ENCODE measurements around the gene CALB2.

Gene CALB2

DNA sequence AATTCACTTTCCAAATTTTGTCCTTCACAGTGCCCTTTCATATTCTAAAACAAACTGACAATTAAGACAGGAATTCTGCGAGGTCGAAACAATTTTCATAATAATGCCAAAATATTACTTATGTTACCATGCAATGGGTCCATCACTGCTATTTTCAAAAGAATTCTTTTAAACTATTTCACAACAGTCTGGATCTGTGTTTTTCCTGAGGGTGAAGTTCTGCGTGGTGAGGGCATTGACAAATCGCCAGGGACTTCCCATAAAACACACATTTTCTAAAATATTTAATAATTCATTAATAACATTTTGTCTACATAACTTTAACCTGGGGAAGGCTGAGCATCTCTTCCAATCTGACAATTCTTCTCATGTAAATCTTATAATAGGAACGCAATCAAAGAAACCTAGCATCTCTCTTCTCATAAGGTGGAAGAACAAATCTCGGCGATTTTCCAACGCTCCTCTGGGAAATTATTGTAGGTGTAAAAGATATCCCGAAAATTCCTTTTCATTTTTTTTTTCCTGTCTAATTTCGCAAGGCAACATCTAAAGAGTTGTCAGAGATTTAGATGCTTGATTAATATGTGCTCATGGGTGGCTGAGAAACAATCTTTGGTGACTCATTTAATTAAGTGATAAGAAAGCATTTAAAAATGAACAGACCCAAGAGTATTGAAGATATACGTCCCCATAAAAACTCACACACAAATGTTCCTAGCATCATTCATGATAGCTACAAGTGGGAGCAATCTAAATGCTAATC, 41.5 kb downstream of the CALB2 start:
- DNase-seq: no peak

DNA sequence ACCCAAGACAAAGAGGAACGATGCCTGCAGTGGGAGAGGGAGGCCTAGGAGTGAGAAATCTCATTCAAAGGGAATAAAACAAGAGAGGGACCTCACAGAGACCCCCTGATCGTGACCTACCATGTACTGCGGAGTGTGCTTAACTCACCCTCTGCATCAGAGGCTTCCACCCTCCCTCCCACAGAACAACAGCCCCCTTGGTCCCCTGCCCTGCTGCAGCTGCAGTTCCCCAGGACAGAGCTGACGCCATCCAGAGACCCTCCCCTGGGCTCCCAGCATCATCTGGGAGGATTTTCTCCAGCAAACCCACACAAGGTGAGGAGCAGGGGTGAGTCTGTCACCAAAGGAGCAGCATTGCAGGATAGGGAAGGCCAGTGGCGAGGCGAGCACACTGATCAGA, 43.5 kb downstream of the CALB2 start:
- DNase-seq: no peak

DNA sequence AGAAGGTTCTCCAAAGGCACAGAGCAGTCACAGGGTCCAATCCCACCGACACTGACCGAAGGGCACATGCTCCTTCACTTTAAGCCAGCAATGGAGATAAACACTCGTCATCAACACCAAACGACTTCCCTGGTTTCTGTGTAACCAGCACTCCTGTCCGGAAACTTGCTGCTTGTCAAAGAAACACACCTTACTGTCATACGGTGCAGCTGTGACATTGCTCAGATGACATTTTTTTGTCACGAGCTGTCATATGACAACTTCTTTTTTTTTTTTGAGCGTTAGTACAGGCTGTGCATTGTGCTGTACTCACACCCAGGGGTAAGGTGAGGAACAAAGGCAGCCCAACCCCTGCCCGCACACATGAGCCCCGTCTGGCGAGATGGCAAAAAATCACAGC, 44.2 kb downstream of the CALB2 start:
- no peak for DNase-seq

DNA sequence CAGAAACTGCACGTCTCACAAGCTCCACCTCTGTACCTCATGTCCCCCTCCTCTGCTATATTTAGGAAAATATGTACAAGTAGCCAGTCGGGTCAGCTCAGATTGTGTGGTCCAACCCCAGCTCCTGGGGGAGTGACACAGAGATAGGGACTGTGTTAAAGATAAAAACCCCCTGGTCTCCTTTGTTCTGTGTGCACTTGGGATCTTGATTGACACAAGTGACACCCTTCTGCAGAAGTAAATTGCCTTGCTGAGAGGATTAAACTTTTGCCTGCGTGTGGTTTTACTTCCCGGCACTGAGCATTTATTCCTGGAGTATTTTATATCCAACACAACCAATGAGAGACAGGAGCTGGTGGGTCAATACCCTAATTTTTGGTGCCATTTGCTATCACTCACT, 45.8 kb downstream of the CALB2 start:
- DNase-seq: no peak

DNA sequence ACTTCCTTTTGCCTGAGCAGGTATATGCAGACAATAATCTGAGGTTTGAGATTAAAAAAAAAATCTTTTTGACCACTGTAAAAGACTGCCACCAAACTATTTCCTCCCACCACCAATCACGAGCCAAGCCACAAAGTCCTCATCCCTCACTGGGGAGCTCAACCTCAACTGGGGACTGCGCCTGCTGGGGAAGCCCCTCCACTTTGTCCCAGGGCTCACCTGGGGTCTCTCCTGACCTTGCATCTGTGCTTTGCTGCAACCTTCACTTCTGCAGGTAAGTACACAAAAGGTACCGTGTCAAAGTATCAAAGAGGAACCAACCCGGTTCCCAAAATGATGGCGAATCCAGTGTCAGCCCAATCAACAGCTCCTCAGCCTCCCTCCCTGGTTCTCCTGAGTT, 47.8 kb downstream of the CALB2 start:
- no peak for DNase-seq

DNA sequence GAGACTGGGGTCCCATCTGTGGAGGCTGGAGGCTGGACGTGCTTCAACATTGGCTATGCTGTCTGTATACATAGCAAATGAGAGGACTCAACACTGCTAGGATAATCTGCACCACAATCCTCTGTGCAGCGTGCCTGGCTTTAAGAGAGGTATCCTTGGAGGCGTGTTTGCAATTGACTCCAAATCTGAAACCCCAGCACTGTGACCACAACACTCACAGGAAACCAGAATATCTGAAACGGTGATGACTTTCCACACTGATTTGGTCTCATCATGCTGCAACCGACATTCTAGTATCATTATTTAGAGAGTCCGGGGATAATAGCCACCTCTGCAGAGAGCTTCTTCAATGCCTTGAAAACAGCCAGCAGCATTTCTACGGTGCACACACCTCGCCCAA, 48.2 kb downstream of the CALB2 start:
- DNase-seq: no peak

DNA sequence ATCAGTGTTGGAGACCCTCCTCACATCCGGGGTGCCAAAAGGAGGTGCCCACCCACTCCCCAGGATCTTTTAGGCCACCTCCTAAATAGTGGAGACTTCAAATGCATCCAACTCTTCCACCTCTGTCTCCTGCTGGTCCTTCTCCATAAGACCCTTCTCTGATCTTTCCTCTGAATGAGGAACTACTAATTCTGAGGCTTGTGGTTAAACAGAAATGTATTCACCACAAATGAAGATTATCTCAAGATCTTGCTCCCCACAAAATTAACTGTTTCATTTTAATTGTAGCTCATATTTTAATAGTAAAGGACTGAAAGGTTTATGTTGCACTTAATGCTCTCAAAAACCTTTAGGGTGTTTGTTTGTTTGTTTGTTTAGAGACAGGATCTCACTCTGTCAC, 49.2 kb downstream of the CALB2 start:
- no peak for DNase-seq

DNA sequence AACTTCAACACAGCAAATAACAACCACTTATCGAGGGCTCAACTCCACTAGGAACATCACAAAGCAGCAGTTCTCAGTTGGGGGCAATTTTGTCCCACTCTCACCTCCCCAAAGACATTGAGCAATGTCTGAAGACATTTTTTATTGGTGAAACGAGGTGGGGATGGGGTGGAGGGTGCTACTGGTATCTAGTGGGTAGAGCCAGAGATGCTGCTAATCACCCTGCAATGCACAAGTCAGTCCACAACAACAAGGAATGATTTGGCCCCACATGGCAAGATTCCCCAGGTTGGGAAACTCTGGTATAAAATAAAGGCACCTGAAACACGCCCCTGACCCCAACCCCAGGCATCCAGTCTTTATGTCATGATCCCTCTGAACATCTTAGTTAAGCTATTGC, 50.0 kb downstream of the CALB2 start:
- no peak for DNase-seq

DNA sequence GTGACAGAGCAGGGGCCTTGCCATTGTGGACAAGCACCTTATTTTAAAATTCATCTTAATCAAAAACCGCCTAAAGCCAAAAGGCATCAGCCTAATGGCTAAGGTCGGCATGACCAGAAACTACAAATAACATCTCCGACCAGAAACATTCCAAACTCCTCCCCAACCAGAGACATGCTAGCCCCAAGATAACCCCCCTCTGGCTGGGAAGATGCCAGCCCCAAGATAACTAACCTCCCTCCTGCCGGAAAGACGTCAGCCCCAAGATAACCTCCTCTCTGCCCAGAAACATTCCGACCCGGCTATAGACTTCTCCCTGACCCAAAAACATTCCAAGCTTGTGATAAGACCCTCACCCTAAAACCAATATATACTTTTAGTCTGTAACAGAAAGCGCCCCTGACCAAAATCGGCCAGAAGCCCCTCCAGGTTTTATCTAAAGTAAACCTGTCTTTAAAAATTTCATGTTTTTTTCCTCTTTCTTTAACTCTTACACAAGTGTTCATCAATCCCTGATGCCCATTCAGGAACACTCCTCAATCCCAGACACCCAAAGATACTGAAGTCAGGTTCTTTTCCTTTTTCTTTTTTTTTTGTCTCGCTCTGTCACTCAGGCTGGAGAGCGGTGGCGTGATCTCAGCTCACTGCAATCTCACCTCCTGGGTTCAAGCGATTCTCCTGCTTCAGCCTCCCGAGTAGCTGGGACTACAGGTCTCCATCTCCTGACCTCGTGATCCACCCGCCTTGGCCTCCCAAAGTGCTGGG, 50.7 kb downstream of the CALB2 start:
- DNase-seq: no peak

DNA sequence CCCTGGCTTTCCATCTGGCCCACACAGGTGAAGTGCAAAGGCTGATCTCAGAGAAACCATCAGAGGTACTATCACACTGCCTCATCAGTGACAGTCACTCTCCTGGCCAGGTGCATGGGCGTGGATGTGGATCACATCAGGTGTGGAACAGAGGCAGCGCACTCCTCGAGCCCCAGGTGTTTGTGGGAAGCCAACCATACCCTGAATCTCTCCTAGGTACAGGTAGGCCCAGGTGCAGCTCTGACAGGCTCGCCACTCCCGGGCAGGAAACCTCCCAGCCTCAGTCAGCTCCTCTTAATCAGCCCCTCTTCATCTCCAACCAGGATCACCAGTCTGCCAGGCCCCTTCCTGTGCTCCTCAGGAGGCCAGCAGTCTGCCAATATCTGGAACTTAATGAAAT, 51.6 kb downstream of the CALB2 start:
- DNase-seq: no peak

DNA sequence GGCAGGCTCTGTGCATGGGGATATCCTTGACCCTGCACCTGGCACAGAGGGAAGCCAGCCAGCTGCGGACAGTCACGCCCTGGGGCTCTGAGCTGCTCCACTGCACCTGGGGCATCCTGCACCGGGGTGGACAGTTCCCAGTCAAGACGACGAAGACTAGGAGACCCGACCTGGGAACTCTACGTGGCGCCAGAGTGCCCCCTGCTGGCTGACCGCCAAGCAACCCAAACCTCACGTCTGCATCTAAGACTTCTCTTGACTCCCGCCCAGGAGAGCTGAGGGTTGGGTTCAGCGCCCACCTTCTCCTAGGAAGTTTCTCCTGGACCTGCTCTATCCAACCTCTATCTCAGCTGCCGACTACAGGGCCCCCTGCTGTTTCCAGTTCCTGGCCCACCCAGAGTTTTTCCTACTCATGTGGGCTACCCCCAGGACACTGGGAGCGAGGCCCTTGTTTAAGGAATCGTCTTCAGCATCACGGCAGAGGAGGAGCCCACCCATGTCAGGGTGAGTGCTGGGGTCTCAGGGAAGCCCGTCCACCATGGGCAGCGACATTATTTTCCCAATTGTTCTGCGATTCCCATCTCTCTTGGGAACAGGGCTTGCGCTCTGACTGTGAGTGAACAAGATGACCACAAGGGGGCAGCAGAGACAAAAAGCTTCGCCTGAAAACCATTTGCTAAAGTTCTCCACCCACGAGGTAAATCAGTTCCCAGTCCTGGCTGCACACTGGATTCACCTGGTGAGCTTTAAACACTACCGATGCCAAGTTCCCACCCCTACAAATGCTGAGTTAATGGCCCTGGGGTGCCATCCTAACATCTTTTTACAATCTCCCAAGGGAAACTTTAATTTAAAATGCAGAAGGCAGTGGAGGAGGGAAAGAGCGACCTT, 54.0 kb downstream of the CALB2 start:
- peak; percentile 42 for DNase-seq

DNA sequence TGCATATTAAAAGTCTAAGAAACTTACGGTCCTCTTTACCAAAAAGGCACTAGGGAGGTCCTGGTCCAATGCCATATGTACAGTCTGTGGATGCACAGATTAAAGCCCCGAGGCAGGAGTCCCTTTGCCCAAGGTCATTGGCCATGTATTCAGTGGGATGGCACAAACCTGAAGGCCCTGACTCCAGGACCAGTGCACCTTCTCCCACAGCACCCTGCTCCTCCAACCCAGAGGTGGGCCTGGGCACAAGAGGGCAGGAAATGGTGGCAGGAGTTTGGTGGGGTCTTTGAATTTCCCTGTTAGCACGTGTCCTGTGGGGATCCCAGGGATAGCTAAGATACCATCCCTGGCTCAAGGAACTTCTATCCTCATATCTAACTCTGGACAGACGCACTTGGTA, 54.8 kb downstream of the CALB2 start:
- DNase-seq: no peak

DNA sequence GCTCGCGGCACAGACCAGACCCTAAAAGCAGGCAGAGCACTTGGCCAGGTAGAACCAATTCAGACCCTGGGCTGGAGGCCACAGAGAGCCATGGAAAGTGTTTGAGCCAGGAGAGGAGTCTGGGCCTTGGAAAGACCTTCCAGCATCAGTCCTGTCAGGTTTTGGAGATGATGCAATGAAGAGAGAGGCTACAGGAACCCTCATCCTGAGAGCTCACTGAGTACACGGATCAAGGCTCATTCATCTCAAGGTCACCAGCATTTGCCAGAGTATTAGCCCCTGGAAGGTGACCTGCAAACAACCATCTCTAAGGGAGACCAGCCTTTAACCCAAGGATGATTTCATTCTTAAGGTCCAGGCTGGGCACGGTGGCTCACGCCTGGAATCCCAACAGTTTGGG, 55.5 kb downstream of the CALB2 start:
- no peak for DNase-seq

DNA sequence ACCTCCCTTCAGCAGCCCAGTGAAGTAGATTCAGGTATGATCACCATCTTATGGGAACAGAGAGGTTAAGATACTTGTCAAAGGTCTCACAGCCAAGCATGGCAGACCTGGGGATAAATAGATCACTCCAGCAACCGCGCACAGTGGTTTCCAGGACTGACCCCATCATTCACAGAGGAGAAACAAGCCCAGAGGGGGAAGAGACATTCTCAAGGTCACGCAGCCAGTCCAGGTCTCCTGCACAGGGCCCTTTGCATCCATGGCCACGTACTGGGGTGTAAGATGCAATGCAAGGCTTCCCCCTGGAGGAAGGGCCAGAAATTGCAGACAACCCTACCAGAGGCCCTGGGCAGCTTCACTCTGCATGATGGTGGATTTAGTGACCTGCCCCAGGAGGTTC, 63.4 kb downstream of the CALB2 start:
- no peak for DNase-seq

DNA sequence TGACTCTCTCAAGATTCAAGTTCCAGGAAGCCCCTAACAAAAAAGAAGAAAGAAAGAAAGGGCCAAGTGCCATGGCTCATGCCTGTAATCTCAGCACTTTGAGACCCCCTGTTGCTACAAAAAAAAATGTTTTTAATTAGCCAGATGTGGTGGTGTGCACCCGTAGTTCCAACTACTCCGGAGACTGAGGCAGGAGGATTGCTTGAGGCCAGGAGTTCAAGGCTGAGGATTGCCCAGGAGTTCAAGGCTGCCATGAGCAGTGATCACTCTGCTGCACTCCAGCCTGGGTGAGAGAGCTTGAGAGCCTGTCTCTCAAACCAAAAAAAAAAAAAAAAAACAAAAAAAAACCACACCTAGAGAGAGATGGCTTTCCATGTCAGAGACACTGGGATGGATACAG, 64.5 kb downstream of the CALB2 start:
- DNase-seq: no peak

DNA sequence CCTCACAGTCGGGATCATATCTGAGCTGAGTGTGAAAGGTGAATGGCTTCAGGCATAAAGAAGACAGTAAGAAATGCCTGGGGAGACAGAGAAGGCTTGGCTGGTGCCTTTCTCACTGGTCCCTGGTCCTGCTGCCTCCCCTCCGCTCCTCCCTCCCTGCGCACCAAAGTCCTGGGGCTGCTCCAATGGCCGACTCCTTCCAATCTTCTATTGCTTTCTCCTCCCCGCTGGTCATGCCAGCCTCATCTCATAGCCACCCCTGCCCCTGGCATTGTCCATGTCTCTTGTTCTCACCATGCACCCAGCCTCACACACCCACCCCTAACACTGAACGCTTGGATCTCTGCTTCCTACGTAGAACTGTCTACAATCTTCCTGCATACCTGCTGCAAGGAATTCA, 65.3 kb downstream of the CALB2 start:
- DNase-seq: no peak

DNA sequence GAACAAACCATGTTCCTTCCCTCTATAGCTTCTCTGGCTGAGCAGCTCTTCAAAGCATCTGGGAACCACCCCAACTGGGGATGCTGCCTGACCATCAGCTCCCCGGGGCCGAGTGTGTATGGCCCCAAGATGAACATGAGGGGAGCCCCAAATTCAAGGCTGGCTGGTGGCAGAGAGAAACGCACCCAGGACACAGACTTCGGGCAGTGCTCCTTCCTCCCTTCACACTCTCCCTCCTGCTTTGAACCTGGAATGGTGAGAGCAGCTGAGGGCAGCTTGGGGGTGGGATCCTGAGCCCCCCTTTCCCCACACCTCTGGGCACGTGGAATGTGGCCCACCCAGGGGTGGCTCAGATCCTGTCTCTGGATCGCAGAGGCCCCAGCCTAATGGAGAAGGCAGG, 66.1 kb downstream of the CALB2 start:
- no peak for DNase-seq

DNA sequence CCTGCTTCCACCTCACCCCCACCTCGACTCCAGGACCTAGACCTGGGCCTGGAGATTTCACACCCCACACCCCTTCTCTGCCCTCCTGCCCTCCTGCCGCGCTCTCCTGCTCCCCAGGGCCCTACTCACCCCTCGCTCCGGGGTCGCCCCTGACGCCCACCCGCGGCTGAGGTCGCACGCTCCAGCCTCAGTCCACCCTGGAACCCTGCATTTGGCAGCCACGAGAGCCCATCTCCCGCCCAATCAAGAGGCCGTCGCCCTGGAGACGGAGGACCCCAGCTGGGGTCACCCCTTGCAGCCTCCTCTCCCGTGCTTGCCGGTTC, 67.2 kb downstream of the CALB2 start:
- no peak for DNase-seq

DNA sequence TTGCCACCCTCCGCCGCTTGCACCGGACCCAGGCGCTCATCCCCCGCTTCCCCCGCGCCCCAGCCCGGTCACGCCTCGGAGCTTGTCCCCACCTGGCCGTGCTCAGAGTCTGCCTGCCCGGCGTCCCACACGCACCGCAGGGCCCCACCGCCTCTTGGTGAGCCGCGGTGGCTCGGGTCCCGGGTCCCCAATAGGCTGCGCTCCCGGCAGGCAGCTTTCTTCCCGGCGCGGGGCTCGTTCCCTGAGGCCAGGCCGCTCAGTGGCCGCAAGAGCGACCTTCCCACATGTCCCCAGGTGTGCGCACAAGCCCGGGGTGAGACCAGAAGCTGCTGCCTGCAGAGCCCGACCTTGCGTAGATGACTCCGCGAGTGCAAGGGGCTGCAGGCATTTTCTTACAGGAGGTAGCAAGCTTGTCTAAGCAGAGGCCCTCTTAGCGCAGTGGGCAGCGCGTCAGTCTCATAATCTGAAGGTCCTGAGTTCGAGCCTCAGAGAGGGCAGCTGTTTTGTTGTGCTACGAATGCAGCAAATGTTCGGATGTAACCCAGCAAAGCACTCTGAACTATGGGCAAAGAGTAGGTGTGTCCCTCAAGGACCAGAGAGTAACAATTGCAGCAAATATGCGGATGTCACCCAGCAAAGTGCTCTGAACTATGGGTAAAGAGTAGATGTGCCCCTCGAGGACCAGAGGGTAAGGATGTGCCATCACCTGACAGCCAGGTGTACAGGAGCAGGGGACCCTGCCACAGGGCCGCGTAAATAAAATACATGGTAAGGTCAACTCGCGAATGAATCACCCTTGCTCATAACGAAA, 67.8 kb downstream of the CALB2 start:
- peak; percentile 21 for DNase-seq

DNA sequence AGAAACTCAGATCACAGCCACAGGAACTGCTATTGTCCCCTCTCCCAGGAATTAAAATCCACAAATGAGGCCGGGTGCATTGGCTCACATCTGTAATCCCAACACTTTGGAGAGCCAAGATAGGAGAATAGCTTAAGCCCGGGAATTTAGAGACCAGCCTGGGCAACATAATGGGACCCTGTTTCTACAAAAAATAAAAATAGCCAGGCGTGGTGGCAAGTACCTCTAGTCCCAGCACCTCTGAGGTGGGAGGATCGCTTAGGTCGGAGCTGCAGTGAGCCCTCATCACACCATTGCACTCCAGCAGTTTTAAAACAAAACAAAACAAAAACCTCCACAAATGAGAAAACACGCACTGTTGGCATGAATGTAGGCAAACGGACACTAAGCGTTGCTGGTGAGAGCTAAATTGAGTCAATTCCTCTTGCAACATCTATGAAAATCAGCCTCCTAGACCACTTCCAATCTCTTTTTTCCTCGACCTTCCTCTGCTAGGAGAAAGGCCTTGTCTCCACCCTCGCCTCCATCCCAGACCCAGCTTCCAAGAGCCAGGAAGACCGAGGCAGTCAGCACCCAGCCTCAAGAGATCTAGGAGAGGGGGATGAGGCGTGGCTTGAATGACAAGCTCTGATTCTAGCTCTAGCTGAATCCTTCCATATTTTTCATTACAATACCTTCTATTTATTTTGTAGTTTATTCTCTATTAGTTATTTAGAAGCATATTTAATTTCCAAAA, 68.5 kb downstream of the CALB2 start:
- DNase-seq: no peak

DNA sequence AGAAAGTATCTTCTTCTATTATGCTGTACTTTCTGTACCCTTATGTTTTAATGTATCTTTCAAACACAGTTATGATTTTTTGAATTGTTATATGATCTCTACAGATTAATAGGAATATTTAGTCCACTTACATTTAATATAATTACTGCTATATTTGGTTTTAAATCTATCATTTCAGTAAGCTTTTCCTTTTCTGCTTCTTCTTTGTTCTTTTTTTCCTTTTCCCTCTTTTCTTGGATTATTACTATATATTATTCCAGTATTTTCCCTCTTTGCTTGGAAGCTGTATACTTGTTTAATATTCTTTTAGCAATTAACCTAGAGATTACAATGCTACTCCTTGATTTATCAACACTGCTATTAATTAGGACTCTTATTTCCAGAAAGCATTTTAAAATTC, 69.9 kb downstream of the CALB2 start:
- DNase-seq: no peak

DNA sequence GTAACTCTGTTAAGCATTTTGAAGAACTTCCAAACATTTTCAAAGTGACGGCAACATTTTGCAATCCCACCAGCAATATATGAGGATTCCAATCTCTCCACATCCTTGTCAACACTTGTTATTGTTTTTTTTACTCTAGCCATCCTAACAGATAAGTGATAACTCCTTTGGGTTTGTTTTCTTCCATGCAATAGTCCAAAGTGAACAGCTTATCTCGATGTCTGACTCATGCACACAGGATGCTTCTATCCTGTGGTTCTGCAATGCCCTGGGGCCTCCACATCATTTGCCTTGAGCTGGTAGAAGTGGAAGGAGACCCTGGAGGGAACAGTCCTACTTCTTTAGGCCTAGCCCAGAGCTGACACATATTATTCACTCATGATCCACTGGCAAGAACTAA, 70.4 kb downstream of the CALB2 start:
- no peak for DNase-seq
